AG10803 (cell line): Measurements from ENCODE around the gene CPPED1.

Source experiments
- DNase-seq: peaks from one replicate; pipeline ENCODE4 v3.0.0; 2010; ENCODE audit warnings: low read depth
- H3K4me3 ChIP-seq: 2 replicates; pipeline ENCODE4 v1.5.1; 2011; ENCODE audit warnings: mild to moderate bottlenecking, low read length, control low read depth
- CTCF ChIP-seq: conservative IDR thresholded peaks from 2 replicates; pipeline ENCODE4 v1.5.1; 2011; ENCODE audit warnings: mild to moderate bottlenecking, low read length, control low read depth, inconsistent platforms

CPPED1 gene

GRCh38 chr16:12674524-12674923 lies 129.2 kb downstream of the CPPED1 start:
- DNase-seq = no peak
- TF ChIP-seq CTCF = no peak

DNA sequence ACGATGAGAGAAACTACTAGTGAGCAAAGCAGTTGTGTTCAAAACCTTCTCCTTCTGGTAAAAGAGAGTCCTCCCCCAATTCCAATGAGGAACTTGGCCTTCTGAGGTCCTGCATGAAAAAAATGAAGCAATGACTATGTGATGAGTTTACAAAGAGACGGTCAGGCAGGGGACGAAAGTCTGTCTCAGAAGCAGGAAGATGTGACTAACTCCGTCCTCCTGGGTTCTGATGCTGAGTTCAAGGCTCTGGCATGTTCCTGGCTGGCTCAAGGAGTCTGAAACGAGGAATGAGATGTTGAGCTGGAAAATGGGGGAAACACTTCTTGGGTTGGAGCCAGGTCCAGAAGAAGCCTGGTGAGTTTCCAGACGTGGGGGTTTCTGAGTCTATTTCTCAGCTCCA lies 129.6 kb downstream of the CPPED1 start:
- no peak overlapping the region for H3K4me3 ChIP-seq
- TF ChIP-seq CTCF = no peak
- peak; percentile 59 for DNase-seq

More at GRCh38 chr16:12674524-12674923, 129.2 kb downstream of the CPPED1 start:
- H3K4me3 ChIP-seq = no peak overlapping the region

GRCh38 chr16:12673466-12673865 lies 130.2 kb downstream of the CPPED1 start:
- no peak overlapping the region for H3K4me3 ChIP-seq
- TF ChIP-seq CTCF = no peak
- DNase-seq = no peak

DNA sequence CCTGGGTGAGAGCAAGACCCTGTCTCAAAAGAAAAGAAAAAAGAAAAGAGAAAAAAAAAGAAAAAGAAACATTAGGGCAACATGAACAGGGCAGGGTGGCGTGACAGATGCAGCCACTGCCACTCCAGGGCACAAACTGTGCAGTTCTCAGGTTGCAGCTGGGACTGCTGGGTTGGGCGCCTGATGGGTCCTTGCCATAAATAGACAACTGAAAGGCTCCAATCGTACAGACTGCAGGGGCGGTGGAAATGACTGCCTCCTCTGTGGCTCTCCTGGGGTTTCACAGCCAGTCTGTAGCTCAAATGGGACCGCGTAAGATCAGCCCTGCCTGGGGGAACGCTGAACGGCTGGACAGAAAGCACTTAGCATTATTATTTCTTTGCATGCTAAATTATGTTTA lies 130.7 kb downstream of the CPPED1 start:
- H3K4me3 ChIP-seq = no peak overlapping the region
- no peak for DNase-seq
- TF ChIP-seq CTCF = no peak

- no peak overlapping the region for H3K4me3 ChIP-seq
- DNase-seq = no peak
- no peak for TF ChIP-seq CTCF
These were observed 133.8 kb downstream of the CPPED1 start for GRCh38 chr16:12669908-12670307.

GRCh38 chr16:12667909-12668308 lies 135.8 kb downstream of the CPPED1 start:
- H3K4me3 ChIP-seq = no peak overlapping the region
- DNase-seq = no peak
- no peak for TF ChIP-seq CTCF

- TF ChIP-seq CTCF = no peak
- H3K4me3 ChIP-seq = no peak overlapping the region
- DNase-seq = no peak
These were observed 139.4 kb downstream of the CPPED1 start for GRCh38 chr16:12664164-12664733.
